Choroid plexus epithelial cell (primary cell): ENCODE measurements around the gene ENOSF1.
A peak's percentile ranks its signal among the peaks of the same experiment; 100 is the strongest.

Source experiments
- DNase-seq: peaks from one replicate; pipeline ENCODE4 v3.0.0-alpha.2; 2010; ENCODE audit warnings: low read depth
- H3K4me3 ChIP-seq: 2 replicates; pipeline ENCODE4 v1.5.1; 2011; ENCODE audit warnings: low read depth, mild to moderate bottlenecking, control low read depth, low read length, moderate library complexity
- TF ChIP-seq, protein P1 (sequence below): conservative IDR thresholded peaks from 2 replicates; pipeline ENCODE4 v1.5.1; 2011; ENCODE audit warnings: low read depth, mild to moderate bottlenecking, control low read depth, inconsistent platforms, low read length, moderate library complexity

Gene ENOSF1

DNA sequence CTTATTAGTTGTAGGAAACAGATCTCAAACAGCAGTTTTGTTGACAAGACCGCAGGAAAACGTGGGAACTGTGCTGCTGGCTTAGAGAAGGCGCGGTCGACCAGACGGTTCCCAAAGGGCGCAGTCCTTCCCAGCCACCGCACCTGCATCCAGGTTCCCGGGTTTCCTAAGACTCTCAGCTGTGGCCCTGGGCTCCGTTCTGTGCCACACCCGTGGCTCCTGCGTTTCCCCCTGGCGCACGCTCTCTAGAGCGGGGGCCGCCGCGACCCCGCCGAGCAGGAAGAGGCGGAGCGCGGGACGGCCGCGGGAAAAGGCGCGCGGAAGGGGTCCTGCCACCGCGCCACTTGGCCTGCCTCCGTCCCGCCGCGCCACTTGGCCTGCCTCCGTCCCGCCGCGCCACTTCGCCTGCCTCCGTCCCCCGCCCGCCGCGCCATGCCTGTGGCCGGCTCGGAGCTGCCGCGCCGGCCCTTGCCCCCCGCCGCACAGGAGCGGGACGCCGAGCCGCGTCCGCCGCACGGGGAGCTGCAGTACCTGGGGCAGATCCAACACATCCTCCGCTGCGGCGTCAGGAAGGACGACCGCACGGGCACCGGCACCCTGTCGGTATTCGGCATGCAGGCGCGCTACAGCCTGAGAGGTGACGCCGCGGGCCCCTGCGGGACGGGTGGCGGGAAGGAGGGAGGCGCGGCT, 55.0 kb downstream of the ENOSF1 start, which contains the start of gene TYMS:
Gene TYMS (plus strand): TSS at position 343 of the 690 bp plus-strand sequence. CDS start 90 bp downstream, at position 433.
- TF ChIP-seq, protein P1, sequence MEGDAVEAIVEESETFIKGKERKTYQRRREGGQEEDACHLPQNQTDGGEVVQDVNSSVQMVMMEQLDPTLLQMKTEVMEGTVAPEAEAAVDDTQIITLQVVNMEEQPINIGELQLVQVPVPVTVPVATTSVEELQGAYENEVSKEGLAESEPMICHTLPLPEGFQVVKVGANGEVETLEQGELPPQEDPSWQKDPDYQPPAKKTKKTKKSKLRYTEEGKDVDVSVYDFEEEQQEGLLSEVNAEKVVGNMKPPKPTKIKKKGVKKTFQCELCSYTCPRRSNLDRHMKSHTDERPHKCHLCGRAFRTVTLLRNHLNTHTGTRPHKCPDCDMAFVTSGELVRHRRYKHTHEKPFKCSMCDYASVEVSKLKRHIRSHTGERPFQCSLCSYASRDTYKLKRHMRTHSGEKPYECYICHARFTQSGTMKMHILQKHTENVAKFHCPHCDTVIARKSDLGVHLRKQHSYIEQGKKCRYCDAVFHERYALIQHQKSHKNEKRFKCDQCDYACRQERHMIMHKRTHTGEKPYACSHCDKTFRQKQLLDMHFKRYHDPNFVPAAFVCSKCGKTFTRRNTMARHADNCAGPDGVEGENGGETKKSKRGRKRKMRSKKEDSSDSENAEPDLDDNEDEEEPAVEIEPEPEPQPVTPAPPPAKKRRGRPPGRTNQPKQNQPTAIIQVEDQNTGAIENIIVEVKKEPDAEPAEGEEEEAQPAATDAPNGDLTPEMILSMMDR, result no peak
- peak; percentile 46 for DNase-seq
- peak within 1 kb of the TSS; percentile 83 for H3K4me3 ChIP-seq

DNA sequence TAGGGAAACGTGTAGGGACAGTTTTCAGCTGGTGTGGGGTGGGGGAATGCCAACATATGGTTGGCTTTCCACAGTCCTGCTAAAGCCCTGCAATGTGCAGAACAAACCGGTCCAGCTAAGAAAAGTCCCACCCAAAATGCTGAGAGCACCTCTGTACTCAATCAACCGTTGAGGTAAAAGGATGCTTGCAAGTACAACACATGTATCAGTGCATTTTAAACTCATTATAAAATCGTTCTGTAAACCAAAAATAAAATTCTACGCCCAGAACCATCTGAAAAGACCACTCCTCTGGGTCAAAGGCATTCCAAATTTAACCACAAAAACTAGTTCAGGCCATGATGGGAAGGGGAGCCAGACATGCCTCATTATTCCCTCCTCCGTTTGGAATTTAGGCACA, 57.0 kb downstream of the ENOSF1 start:
- DNase-seq, result no peak
- H3K4me3 ChIP-seq, result no peak overlapping the region
- TF ChIP-seq, protein P1, result no peak

DNA sequence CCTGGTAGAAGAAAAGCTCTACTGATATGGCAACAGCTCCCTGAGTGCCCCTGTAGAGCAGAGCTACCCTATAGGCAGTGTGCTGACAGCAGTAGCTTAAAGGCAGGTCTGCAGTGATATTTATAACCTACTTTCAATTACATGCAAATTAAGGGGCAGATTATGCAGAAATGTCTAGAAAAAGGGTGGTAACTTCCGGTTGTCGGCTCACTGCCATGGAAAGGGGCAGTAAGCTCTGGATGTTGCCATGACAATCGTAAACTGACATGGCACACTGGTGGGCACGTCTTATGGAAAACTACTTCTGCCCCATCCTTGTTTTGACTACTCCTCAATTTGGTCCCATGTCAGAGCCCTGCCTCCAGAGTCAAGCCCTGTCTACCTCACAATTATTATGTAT, 57.8 kb downstream of the ENOSF1 start:
- no peak for DNase-seq
- H3K4me3 ChIP-seq, result no peak overlapping the region
- TF ChIP-seq, protein P1, result no peak

DNA sequence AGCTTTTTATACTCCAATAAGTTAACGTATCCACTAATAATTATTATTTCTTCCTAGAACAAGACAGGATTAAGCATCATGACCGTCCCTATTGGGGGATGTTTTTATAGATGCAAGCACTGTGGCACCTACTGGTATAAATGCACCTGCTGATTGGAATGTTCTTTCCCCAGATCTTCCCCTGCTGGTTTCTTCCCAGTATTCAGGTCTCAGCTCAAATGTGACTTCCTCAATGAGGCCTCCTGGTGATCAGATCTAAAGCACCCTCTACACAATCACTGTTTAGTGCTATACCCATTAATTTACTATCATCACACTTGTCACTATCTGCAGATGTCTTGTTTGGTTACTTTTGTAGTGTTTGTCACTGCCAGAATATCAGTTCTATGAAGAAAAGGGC, 58.9 kb downstream of the ENOSF1 start:
- TF ChIP-seq, protein P1, result no peak
- no peak for DNase-seq
- no peak overlapping the region for H3K4me3 ChIP-seq

DNA sequence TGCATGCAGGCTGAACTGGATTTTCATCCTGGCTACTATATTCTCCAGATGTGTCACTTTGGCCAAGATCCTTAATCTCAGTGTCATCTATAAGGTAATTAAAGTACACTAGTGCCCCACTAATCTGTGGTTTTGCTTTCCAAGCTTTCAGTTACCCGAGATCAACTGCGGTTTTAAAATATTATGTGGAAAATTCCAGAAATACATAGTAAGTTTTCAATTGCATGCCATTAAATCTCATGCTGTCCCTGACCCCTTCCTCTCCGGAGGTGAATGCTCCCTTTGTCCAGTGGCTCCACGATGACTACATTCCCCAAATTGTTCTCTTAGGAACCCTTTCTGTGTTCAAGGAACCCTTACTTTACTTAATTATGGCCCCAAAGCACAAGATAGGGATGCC, 60.3 kb downstream of the ENOSF1 start:
- no peak overlapping the region for H3K4me3 ChIP-seq
- TF ChIP-seq, protein P1, result no peak
- DNase-seq, result no peak

DNA sequence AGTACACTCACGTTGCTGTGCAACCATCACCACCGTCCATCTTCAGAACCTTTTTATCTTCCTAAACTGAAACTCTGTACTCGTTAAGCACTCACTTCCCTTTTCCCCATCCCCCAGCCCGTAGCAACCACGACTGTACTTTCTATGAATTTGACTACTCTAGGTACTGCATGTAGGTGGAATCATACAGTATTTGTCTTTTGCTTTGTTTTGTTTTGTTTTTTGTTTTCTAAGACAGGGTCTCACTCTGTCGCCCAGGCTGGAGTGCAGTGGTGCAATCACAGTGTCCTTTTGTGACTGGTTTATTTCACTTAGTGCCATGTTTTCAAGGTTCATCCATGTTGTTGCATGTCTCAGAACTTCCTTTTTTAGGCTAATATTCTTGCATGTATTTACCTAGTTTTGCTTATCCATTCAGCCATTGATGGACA, 62.0 kb downstream of the ENOSF1 start:
- no peak overlapping the region for H3K4me3 ChIP-seq
- no peak for DNase-seq
- TF ChIP-seq, protein P1, result no peak

DNA sequence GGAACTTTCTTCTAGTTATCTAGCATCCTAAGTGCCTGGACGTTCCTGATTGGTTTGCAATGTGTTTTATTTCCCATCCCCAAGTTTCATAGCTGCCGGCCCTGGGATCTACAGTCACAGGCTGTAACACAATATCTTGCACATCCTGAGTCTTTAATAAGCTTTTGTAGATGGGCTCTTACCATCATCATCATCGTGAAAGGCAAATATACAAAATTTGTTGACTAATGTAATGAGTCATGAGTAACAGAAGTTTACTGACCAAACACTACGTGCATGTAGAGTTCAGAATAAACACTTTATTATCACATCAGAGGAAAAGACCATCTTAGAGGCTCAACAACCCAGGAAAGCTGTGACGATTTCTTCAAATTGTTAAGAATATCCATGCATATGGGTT, 63.1 kb downstream of the ENOSF1 start:
- no peak for DNase-seq
- no peak overlapping the region for H3K4me3 ChIP-seq
- TF ChIP-seq, protein P1, result no peak
